RPMI8226 (cell line): Measurements from ENCODE around the gene TOMT.
A peak's percentile ranks its signal among the peaks of the same experiment; 100 is the strongest.

Source experiments
- DNase-seq: peaks from one replicate; pipeline ENCODE4 v3.0.0-alpha.2; 2015

Gene TOMT

GRCh38 chr11:72105888-72106287 lies at the start of gene TOMT:
TSS of gene TOMT (plus strand) at chr11:72105924. CDS start at chr11:72105952, 28 bp downstream.
- DNase-seq, result no peak

GRCh38 chr11:72058416-72059034 lies 47.2 kb upstream of the TOMT start:
- DNase-seq, result no peak

GRCh38 chr11:72061739-72062396 lies 43.9 kb upstream of the TOMT start:
- DNase-seq, result no peak

GRCh38 chr11:72066855-72067254 lies 38.9 kb upstream of the TOMT start:
- no peak for DNase-seq

- no peak for DNase-seq
These were observed 38.5 kb upstream of the TOMT start for GRCh38 chr11:72067266-72067665.

- no peak for DNase-seq
These were observed 38.0 kb upstream of the TOMT start for GRCh38 chr11:72067676-72068075.

GRCh38 chr11:72069200-72069599 lies 36.5 kb upstream of the TOMT start:
- DNase-seq, result no peak

GRCh38 chr11:72069787-72070251 lies 35.9 kb upstream of the TOMT start:
- peak; percentile 70 for DNase-seq

GRCh38 chr11:72070491-72070890 lies 35.2 kb upstream of the TOMT start:
- no peak for DNase-seq

- no peak for DNase-seq
These were observed 33.4 kb upstream of the TOMT start for GRCh38 chr11:72072348-72072747.

GRCh38 chr11:72075109-72075508 lies 30.6 kb upstream of the TOMT start:
- DNase-seq, result no peak

- no peak for DNase-seq
These were observed 30.0 kb upstream of the TOMT start for GRCh38 chr11:72075756-72076155.

- DNase-seq, result no peak
These were observed 27.2 kb upstream of the TOMT start for GRCh38 chr11:72078477-72078876.

- peak; percentile 19 for DNase-seq
These were observed 25.9 kb upstream of the TOMT start for GRCh38 chr11:72079819-72080325.

- DNase-seq, result peak; percentile 98
These were observed 25.2 kb upstream of the TOMT start, which contains the start of the genes LRRC51 and NUMA1 for GRCh38 chr11:72080326-72081183. TSS of gene LRRC51 (plus strand) at chr11:72080850. CDS start at chr11:72089084, 8,234 bp downstream. TSS of gene NUMA1 (minus strand) at chr11:72080542. CDS start at chr11:72035943, 44,599 bp downstream.

- DNase-seq, result no peak
These were observed 24.5 kb upstream of the TOMT start for GRCh38 chr11:72081184-72081644.

GRCh38 chr11:72081821-72082453 lies 23.8 kb upstream of the TOMT start:
- no peak for DNase-seq

- no peak for DNase-seq
These were observed 22.3 kb upstream of the TOMT start for GRCh38 chr11:72083414-72083813.

- no peak for DNase-seq
These were observed 21.6 kb upstream of the TOMT start for GRCh38 chr11:72084076-72084475.

- DNase-seq, result no peak
These were observed 20.8 kb upstream of the TOMT start for GRCh38 chr11:72084965-72085364.

GRCh38 chr11:72085621-72086351 lies 19.9 kb upstream of the TOMT start:
- no peak for DNase-seq
